Epithelial cell of proximal tubule (primary cell): ENCODE data around the gene CDKL4. TPM values are rescaled to one million over a fixed set of nuclear protein-coding genes. Genes with fewer than 3 reads are reported as not detected.
"Not testable (repeated sequence)": the region's sequence is repeated elsewhere in the genome, so short reads cannot be mapped to it uniquely, and the experiment has no call there.

Experiments
- DNase-seq: peaks from one replicate; pipeline ENCODE4 v3.0.0-alpha.2; 2011; ENCODE audit warnings: low read depth
- H3K4me3 ChIP-seq: 2 replicates; pipeline ENCODE4 v1.5.1; 2011; ENCODE audit warnings: low read depth, mild to moderate bottlenecking, low read length
- total RNA-seq: library from RNA; depleted of rRNA; stranded (reverse); fragments of >200 nt; gene quantifications from 2 replicates; pipeline ENCODE4 v1.2.3, GENCODE V29; 2015
- TF ChIP-seq, protein P1 (sequence below): conservative IDR thresholded peaks from 2 replicates; pipeline ENCODE4 v1.5.1; 2012; ENCODE audit warnings: low read depth, mild to moderate bottlenecking, low read length

CDKL4 gene
- total RNA-seq, 1 donor from 2014 or later, result 0.23 TPM

DNA sequence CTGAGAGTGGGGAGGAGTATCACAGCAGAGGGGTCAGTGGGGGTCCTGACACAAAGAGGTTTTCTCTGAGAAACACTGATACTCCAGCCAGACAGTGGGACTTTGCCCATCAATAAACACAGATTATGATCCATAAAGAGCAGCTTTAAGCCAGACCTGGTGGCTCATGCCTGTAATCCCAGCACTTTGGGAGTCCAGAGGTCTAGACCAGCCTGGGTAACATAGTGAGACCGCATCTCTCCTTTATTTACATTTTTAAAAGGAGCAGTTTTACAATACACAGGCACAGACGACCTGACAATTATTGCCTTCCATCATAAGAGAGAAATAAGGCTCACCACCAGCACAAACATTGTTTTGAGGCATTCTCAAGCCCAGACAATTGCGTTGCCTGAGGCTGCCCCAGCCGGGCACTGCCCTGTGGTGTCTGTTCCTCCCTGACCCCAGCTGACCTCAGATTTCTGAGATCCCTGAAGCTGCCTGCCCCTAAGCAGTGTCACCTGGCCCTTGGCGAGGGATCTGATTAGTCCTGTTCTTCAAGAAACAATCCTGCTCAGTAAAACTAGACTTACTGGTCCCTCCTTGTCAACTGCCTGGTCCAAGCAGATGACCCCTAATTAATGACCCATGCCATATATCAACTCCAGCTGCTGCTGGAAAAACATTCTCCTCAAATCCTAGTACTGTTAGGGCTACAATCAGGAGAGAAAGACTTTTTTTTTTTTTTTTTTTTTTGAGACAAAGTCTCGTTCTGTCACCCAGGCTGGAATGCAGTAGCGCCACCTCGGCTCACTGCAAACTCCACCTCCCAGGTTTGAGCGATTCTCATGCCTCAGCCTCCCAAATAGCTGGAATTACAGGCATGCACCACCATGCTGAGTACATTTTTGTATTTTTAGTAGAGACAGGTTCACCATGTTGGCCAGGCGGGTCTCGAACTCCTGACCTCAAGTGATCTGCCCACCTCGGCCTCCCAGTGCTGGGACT is 63.5 kb downstream of the CDKL4 start:
- no peak overlapping the region for H3K4me3 ChIP-seq
- no peak for DNase-seq
- TF ChIP-seq, protein P1, sequence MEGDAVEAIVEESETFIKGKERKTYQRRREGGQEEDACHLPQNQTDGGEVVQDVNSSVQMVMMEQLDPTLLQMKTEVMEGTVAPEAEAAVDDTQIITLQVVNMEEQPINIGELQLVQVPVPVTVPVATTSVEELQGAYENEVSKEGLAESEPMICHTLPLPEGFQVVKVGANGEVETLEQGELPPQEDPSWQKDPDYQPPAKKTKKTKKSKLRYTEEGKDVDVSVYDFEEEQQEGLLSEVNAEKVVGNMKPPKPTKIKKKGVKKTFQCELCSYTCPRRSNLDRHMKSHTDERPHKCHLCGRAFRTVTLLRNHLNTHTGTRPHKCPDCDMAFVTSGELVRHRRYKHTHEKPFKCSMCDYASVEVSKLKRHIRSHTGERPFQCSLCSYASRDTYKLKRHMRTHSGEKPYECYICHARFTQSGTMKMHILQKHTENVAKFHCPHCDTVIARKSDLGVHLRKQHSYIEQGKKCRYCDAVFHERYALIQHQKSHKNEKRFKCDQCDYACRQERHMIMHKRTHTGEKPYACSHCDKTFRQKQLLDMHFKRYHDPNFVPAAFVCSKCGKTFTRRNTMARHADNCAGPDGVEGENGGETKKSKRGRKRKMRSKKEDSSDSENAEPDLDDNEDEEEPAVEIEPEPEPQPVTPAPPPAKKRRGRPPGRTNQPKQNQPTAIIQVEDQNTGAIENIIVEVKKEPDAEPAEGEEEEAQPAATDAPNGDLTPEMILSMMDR, result no peak

DNA sequence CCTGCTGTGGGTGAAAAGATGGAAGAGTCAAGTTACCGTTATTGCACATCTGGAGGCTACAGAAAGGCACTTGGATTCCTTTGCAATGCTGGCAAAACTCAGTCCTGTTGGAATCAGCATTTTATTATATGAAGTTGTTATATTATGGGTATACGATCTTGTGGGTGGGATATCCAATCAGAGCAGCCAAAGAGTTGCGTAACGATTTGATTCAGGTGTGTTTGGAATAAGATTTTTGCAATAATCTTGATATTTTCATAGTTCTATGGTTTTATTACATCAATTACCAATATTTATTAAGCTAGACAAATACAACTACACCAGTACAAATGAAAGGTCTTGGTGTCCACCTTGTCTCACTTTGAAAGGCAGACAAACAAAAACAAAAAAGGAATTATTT is 65.0 kb downstream of the CDKL4 start:
- no peak overlapping the region for H3K4me3 ChIP-seq
- TF ChIP-seq, protein P1, result no peak
- no peak for DNase-seq

DNA sequence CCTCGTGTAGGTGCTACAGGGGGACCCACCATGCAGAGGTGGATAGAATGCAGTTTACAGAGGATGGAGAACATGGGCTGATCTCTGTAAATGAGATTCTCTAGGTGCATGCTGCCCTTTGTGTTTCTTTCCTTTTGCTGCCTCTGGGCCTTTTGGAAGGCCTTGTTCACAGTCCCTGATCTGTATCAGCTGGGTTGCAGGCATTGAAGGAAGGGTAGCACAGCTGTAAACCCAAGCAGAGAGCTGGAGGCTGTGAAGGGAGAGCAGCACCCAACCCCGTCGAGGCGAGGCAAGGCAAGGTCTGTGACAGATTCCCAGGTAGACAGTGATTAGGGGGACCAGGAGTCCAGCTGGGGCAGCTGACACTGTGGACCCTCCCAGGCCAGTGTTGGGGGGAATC is 66.8 kb downstream of the CDKL4 start:
- no peak for DNase-seq
- H3K4me3 ChIP-seq, result no peak overlapping the region
- TF ChIP-seq, protein P1, result no peak

DNA sequence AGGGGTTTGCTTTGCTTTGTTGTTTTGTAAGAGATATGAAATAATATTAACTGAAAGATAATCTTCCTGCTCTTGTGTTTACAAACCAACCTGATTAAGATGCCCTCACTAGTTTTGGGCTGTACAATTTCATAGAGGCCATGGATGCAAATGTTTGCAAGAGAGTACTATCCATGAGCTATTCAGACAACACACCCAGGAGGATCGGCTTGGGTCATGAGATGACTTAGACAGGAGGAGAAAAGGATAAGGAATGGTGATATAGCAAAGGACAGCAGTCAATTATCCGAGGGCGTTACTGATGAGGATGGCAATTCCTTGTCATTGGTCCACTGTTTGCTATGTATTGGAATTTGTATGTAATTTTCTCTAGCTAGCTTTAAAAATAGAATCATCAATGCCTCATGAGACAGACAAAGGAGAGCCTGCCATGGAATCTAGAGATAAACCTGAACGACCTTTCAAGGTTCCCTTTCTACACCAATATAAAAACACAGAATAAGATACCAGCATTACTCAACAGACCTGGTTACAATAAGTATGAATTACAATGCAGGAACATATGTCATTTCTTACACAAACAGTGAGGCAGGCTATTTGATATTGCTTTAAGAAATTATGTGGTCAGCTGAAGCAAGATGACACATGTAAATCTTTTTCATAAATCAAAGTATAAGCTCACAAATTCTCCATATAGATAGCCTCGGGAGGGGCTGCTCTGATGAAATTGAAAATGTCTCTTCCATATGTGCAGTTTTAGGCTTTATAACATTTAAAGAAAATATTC is 68.6 kb downstream of the CDKL4 start:
- no peak for DNase-seq
- no peak overlapping the region for H3K4me3 ChIP-seq
- TF ChIP-seq, protein P1, result no peak

DNA sequence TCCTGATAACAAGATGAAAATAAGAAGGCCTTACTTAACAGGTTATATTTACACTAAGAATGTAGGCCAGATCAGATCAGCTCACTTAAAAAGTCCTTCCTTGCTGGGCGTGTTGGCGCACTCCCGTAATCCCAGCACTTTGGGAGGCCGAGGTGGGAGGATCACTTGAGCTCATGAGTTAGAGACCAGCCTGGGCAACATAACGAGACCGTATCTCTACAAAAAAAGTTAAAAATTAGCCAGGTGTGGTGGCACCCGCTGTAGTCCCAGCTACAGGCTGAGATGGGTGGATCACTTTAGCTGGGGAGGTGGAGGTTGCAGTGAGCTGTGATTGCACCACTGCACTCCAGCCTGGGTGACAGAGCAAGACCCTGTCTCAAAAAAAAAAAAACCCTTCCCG is 69.7 kb downstream of the CDKL4 start:
- H3K4me3 ChIP-seq, result no peak overlapping the region
- TF ChIP-seq, protein P1, result no peak
- no peak for DNase-seq

DNA sequence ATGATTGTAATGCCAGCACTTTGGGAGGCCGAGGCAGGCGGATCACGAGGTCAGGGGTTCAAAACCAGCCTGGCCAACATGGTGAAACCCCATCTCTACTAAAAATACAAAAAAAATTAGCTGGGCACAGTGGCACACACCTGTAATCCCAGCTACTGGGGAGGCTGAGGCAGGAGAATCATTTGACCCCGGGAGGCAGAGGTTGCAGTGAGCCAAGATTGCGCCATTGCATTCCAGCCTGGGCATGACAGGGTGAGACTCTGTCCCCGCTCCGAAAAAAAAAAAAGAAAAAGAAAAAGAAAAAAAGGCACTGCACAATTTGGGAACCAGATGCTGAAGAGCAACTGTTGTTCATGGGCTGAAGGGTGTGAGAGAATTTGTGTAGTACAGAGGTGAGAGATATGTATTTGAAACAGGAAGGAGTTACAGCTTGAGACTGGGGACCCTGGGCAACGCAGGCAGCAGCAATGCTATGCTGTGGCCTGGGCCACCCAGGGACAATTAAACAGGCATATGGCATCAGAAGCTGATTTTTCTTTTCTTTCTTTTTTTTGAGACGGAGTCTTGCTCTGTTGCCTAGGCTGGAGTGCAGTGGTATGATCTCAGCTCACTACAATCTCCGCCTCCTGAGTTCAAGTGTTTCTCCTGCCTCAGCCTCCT is 71.6 kb downstream of the CDKL4 start:
- DNase-seq, H3K4me3 ChIP-seq: not testable (repeated sequence)

DNA sequence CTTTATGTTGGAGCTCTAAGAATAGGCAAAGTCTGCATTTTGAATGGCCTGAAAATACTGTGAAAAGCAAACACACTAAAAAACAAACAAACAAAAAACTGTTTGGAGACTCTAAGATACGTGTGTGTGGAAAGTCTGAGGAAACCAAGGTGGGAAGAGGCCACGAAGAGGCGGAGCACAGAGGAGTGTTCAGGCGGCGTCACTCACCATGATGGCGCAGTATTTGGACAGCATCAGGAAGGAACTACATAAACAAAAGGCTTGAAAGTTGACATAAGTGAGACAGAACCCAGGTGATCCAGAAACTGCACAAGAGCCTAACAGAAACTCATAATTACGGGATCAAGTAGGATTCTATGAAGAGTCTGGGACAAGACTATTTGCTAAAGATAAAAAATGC is 72.1 kb downstream of the CDKL4 start:
- TF ChIP-seq, protein P1, result no peak
- no peak for DNase-seq
- H3K4me3 ChIP-seq, result no peak overlapping the region
